PFSK-1 (cell line): ENCODE measurements around the gene SPG7.

ENCODE experiments used
- POLR2AphosphoS5 ChIP-seq: IDR thresholded peaks from 2 replicates; pipeline ENCODE4 v1.6.1; 2012; ENCODE audit warnings: low read depth, mild to moderate bottlenecking, control low read depth, low read length, moderate library complexity
- SIN3A ChIP-seq: IDR thresholded peaks from 2 replicates; pipeline ENCODE4 v1.6.1; 2012; ENCODE audit warnings: mild to moderate bottlenecking, low read length, moderate library complexity, borderline replicate concordance; ENCODE audit not compliant: insufficient read depth
- TAF1 ChIP-seq: IDR thresholded peaks from 2 replicates; pipeline ENCODE4 v1.6.1; 2012; ENCODE audit warnings: low read length, control low read depth, borderline replicate concordance; ENCODE audit not compliant: insufficient read depth
- TF ChIP-seq, protein P1 (sequence below), 2 experiments: IDR thresholded peaks; 2 replicates each; pipeline versions ENCODE4 v1.6.1 to v1.8.0; 2011 to 2012; ENCODE audit warnings: low read depth in 2 of 2, low read length in 2 of 2, control low read depth in 1 of 2, inconsistent platforms in 1 of 2, mild to moderate bottlenecking in 1 of 2, moderate library complexity in 1 of 2; ENCODE audit not compliant: insufficient read depth in 1 of 2

DNA sequence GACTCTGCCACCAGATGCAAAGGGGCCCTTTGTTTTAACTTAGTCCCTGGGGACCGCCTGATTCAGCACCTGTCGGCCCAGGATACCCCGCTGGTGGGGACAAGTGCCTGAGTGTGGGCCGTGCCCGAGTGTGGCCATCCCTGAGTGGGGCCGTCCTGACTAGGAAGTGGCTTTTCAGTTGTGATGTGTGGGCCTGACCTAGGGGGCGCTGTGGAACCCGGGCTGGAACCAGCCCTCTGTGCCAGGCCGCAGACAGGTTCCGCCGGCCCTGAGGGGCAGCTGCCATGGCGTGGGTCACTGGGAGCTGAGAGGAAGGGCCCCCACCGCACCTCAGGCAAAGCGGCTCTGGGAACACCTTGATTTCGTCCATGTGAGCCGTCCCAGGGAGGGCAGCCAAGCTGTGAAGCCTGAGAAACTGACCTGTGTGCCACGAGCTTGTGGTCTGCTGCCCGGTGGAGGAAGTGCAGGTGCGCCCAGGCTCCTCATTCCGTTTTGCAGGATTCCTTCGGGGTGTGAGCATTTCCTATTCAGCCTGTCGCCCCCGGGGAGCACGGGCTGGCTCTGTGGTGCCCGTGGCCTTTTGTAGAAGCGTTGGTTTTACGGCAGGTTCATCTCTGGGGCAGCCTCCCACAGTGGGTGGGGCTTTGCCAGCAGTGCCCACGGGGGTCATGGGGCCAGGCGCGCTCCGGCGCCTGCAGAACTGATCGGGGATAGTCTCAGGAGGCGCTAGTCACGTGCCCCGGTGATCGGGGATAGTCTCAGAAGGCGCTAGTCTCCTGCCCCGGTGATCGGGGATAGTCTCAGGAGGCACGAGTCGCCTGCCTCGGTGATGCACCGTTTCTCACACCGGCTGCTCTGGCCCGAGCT, 57.5 kb downstream of the SPG7 start:
- TF ChIP-seq, protein P1, sequence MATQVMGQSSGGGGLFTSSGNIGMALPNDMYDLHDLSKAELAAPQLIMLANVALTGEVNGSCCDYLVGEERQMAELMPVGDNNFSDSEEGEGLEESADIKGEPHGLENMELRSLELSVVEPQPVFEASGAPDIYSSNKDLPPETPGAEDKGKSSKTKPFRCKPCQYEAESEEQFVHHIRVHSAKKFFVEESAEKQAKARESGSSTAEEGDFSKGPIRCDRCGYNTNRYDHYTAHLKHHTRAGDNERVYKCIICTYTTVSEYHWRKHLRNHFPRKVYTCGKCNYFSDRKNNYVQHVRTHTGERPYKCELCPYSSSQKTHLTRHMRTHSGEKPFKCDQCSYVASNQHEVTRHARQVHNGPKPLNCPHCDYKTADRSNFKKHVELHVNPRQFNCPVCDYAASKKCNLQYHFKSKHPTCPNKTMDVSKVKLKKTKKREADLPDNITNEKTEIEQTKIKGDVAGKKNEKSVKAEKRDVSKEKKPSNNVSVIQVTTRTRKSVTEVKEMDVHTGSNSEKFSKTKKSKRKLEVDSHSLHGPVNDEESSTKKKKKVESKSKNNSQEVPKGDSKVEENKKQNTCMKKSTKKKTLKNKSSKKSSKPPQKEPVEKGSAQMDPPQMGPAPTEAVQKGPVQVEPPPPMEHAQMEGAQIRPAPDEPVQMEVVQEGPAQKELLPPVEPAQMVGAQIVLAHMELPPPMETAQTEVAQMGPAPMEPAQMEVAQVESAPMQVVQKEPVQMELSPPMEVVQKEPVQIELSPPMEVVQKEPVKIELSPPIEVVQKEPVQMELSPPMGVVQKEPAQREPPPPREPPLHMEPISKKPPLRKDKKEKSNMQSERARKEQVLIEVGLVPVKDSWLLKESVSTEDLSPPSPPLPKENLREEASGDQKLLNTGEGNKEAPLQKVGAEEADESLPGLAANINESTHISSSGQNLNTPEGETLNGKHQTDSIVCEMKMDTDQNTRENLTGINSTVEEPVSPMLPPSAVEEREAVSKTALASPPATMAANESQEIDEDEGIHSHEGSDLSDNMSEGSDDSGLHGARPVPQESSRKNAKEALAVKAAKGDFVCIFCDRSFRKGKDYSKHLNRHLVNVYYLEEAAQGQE (IDR thresholded peaks at IDR 0.05; ENCODE audit: insufficient read depth in 1 of 2, low read depth in 2 of 2, low read length in 2 of 2) = no peak
- peak; percentile 25 for TF ChIP-seq POLR2AphosphoS5
- no peak; the same call in 1 of the 2 replicates for TF ChIP-seq SIN3A
- no peak for TF ChIP-seq TAF1
